NCI-H2227 treated with DMSO at 0.1 percent for 48 hours (cell line): Measurements from ENCODE around the gene ALMS1.
"Not testable (repeated sequence)": the region's sequence is repeated elsewhere in the genome, so short reads cannot be mapped to it uniquely, and the experiment has no call there.

Experiments
- DNase-seq: peaks from one replicate; lab custom pipeline; 2025; lab: John Stamatoyannopoulos, UW

ALMS1 gene, protein sequence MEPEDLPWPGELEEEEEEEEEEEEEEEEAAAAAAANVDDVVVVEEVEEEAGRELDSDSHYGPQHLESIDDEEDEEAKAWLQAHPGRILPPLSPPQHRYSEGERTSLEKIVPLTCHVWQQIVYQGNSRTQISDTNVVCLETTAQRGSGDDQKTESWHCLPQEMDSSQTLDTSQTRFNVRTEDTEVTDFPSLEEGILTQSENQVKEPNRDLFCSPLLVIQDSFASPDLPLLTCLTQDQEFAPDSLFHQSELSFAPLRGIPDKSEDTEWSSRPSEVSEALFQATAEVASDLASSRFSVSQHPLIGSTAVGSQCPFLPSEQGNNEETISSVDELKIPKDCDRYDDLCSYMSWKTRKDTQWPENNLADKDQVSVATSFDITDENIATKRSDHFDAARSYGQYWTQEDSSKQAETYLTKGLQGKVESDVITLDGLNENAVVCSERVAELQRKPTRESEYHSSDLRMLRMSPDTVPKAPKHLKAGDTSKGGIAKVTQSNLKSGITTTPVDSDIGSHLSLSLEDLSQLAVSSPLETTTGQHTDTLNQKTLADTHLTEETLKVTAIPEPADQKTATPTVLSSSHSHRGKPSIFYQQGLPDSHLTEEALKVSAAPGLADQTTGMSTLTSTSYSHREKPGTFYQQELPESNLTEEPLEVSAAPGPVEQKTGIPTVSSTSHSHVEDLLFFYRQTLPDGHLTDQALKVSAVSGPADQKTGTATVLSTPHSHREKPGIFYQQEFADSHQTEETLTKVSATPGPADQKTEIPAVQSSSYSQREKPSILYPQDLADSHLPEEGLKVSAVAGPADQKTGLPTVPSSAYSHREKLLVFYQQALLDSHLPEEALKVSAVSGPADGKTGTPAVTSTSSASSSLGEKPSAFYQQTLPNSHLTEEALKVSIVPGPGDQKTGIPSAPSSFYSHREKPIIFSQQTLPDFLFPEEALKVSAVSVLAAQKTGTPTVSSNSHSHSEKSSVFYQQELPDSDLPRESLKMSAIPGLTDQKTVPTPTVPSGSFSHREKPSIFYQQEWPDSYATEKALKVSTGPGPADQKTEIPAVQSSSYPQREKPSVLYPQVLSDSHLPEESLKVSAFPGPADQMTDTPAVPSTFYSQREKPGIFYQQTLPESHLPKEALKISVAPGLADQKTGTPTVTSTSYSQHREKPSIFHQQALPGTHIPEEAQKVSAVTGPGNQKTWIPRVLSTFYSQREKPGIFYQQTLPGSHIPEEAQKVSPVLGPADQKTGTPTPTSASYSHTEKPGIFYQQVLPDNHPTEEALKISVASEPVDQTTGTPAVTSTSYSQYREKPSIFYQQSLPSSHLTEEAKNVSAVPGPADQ (N-terminal part only)

GRCh38 chr2:73385504-73386341 is at the start of gene ALMS1:
ALMS1 (plus strand) TSS chr2:73385836; CDS start chr2:73385869, 33 bp downstream.
- peak; percentile 87 for DNase-seq

DNA sequence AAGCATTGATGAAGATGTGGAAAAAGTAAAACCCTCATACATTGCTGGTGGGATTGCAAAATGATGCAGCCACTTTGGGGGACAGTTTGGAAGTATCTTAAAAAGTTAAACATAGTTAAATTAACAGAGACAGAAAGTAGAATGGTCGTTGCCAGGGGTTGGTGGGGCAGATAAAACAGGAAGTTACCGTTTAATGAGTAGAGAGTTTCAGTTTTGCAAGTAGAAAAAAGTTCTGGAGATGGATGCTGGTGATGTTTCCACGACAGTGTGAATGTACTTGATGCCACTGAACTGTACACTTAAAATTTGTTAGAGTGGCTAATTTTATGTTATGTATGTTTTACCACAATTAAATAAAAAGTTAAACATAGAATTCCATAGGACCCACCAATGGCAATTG is 47.8 kb upstream of the ALMS1 start:
- no peak for DNase-seq

GRCh38 chr2:73339201-73339600 is 46.4 kb upstream of the ALMS1 start:
- DNase-seq = peak; percentile 81

DNA sequence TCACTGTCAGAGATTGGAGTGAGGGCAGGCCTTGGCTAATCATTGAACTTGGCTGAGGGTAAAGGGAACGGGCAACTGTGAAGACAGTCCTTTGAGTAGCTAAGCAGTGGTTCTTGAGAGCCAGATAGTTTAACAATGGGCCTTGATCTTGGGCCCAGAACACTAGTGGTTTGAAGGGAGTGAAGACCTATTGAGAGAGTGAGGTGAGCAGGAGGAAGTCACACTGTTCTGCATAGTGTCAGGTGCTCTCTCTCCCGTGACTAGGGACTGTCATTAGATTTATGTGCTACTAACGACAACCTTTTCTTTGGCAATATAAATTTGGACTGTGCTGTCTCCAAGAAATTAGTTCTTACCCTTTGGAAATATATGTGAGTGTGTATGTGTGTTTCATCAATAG is 44.6 kb upstream of the ALMS1 start:
- no peak for DNase-seq

GRCh38 chr2:73343992-73344391 is 41.6 kb upstream of the ALMS1 start:
- no peak for DNase-seq

DNA sequence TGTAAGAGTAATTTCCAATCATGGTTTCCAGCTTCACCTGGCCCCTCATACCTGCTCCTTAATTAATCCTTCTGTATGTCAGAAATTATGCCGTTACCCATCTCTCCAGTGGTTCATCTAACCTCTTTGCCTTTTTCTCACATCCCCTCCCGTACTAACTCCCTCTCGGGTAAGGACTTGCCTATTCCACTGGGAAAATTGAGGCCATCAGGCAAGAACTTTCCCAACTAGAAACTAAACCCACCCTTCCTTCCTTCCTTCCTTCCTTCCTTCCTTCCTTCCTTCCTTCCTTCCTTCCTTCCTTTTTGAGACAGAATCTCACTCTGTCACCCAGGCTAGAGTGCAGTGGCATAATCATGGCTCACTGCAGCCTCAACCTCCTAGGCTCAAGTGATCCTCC is 40.9 kb upstream of the ALMS1 start:
- DNase-seq = not testable (repeated sequence)

DNA sequence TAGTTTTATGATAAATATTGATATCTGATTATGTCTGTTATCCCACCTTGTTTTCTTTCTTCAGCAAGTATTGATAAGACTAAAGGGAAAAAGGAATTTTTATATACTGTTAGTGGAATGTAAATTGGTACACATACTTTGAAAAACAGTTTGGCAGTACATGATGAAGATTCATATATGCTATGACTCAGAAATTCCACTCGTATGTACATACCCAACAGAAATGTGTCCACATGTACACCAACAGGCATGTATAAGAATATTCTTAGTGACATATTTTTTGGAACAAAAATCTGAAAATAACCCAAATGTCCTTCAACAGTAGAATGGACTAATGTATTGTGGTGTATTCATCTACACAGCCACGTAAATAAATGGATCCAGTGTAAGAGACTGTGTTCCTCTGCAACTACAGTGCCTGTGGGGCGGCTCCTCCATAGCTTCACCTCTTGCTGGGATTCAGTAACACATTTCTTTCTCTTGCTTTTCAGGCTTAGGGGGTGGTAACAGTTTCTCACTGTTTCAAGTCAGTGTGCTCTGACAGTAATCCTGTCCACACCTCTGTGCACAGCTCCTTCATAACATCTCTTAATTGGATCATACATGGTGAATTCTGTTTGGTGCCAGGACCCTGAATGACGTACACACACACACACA is 35.5 kb upstream of the ALMS1 start:
- no peak for DNase-seq

GRCh38 chr2:73356097-73356496 is 29.5 kb upstream of the ALMS1 start:
- DNase-seq = no peak

- DNase-seq = peak; percentile 16
Observed at GRCh38 chr2:73359915-73360697, 25.5 kb upstream of the ALMS1 start.

GRCh38 chr2:73366060-73366459 is 19.6 kb upstream of the ALMS1 start:
- no peak for DNase-seq

- no peak for DNase-seq
Observed at GRCh38 chr2:73368781-73369180, 16.9 kb upstream of the ALMS1 start.

GRCh38 chr2:73370348-73370747 is 15.3 kb upstream of the ALMS1 start:
- no peak for DNase-seq

GRCh38 chr2:73373344-73373743 is 12.3 kb upstream of the ALMS1 start:
- no peak for DNase-seq

DNA sequence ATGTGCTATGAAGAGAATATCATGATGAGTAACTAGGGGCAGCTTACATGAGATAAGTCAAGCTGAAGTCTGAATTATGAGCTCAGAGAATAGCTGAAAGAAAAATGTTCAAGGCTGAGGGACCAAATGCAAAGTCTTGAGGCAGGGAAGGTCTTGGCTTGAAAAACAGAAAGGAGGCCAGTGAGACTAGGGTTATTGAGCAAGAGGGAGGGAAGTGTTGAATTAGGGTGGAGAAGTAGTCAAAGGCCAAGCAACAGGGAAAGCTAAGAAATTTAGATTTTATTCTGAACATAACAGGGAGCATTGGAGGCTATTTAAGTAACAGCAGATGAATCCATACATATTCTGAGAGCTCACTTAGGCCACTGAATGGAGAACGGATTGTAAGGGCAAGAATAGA is 11.4 kb upstream of the ALMS1 start:
- no peak for DNase-seq

DNA sequence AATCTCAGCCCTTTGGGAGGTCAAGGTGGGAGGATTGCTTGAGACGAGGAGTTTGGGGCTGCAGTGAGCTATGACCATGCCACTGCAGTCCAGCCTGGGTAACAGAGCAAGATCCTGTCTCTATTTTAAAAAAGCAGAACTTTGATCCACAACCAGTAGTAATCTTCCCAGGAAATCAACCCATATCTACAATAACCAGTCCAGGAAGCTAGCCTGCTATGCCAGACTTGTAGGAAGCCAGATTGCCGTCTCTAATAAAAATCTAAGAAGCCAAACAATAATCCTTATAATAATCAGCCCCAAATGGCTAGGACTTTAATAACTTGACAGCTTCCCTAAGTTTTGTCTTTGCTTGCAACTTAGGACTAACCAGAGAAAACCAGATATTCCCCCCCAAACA is 9.0 kb upstream of the ALMS1 start:
- no peak for DNase-seq

GRCh38 chr2:73383036-73383435 is 2.6 kb upstream of the ALMS1 start:
- no peak for DNase-seq

GRCh38 chr2:73385123-73385503 is 523 bp upstream of the ALMS1 start:
- DNase-seq = no peak

- DNase-seq = peak; percentile 68
Observed at GRCh38 chr2:73386342-73386868, 769 bp downstream of the ALMS1 start.

DNA sequence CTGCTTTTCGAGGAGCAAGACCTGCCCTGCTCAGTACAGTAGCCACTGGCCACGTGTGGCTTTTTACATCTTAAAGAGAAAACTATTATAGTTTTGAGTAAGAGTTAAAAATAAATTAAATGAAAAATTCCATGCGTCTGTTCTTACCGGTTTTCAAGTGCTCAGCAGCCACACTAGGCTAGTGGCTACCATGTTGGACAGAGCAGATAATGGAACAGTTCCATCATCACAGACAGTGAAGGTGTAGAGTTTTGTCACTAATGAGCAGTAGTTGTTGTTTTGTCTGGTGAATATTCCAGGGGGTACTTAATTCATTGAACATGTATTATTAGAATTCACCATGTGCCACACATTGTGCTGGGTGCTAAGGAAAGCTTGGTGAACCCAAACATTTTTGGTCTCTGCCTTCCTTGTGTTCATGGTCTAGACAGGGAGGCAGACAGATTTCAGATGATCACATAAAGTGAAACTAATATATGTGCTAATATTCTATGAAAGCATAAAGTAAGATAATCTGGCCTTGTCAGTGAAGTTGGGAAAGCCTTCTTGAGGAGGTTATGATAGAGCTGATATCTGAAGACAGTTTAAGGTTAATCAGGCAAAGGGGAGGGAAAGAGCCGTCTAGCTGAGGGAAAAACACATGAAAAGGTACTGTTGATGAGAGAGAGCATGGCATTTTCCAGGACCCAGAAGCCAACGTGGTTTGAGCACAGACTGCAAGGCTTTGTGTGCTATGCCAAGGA is 1.4 kb downstream of the ALMS1 start:
- no peak for DNase-seq
